HepG2 (cell line): ENCODE results near the gene TNK1. TPM values are rescaled to one million over a fixed set of nuclear protein-coding genes. Genes with fewer than 3 reads are reported as not detected.
A peak's percentile ranks its signal among the peaks of the same experiment; 100 is the strongest.

ENCODE experiments used
- CBX5 ChIP-seq: sonication (generic); formaldehyde crosslinking; IDR thresholded peaks from 2 replicates; pipeline ENCODE4 v1.4.0; 2020; ENCODE audit warnings: missing genetic modification reagents, borderline replicate concordance
- ETV5 ChIP-seq: IDR thresholded peaks from 2 replicates; pipeline ENCODE4 v1.6.1; 2018; ENCODE audit warnings: missing biosample characterization, missing genetic modification reagents, inconsistent platforms, borderline replicate concordance
- FOXK1 ChIP-seq: sonication (generic); formaldehyde crosslinking; IDR thresholded peaks from 2 replicates; pipeline ENCODE4 v1.4.0; 2020; ENCODE audit warnings: low read depth, missing genetic modification reagents, borderline replicate concordance
- HOXA3 ChIP-seq: sonication (generic); formaldehyde crosslinking; IDR thresholded peaks from 2 replicates; pipeline ENCODE4 v1.5.0; 2020; ENCODE audit warnings: missing genetic modification reagents
- JUND ChIP-seq: sonication (generic); formaldehyde crosslinking; IDR thresholded peaks from 2 replicates; pipeline ENCODE4 v1.8.0; 2022; ENCODE audit warnings: mild to moderate bottlenecking, missing genetic modification reagents
- KDM4B ChIP-seq: sonication (generic); formaldehyde crosslinking; IDR thresholded peaks from 2 replicates; pipeline ENCODE4 v1.4.0; 2020; ENCODE audit warnings: missing genetic modification reagents
- LCORL ChIP-seq, 2 experiments: fragments of 450-650 bp in 1 of 2; sonication (generic) in 1 of 2; formaldehyde crosslinking in 1 of 2; IDR thresholded peaks; 2 replicates each; pipeline versions ENCODE4 v1.5.0 to v1.6.1; 2017 to 2020; ENCODE audit warnings: antibody characterized with exemption in 1 of 2, missing genetic modification reagents in 1 of 2
- MEIS2 ChIP-seq: sonication (generic); formaldehyde crosslinking; IDR thresholded peaks from 2 replicates; pipeline ENCODE4 v1.9.0; 2021; ENCODE audit warnings: mild to moderate bottlenecking, missing genetic modification reagents
- MTA1 ChIP-seq: sonication (generic); formaldehyde crosslinking; IDR thresholded peaks from 2 replicates; pipeline ENCODE4 v1.4.0; 2020; ENCODE audit warnings: missing genetic modification reagents, mild to moderate bottlenecking, borderline replicate concordance
- MTF2 ChIP-seq: sonication (generic); formaldehyde crosslinking; IDR thresholded peaks from 2 replicates; pipeline ENCODE4 v1.5.0; 2020; ENCODE audit warnings: missing genetic modification reagents, borderline replicate concordance
- NAIF1 ChIP-seq: sonication (generic); formaldehyde crosslinking; IDR thresholded peaks from 2 replicates; pipeline ENCODE4 v1.5.0; 2020; ENCODE audit warnings: mild to moderate bottlenecking, missing genetic modification reagents, borderline replicate concordance
- NFE2L2 ChIP-seq: fragments of 150-350 bp; IDR thresholded peaks from 2 replicates; pipeline ENCODE4 v1.6.1; 2014; ENCODE audit warnings: low read length
- NFIC ChIP-seq: IDR thresholded peaks from 2 replicates; pipeline ENCODE4 v1.6.1; 2012; ENCODE audit warnings: mild to moderate bottlenecking, low read length, inconsistent platforms
- PHF8 ChIP-seq: sonication (generic); formaldehyde crosslinking; IDR thresholded peaks from 2 replicates; pipeline ENCODE4 v1.5.0; 2020; ENCODE audit warnings: missing genetic modification reagents
- POLR2AphosphoS5 ChIP-seq: IDR thresholded peaks from 2 replicates; pipeline ENCODE4 v1.6.1; 2012; ENCODE audit warnings: low read depth, low read length
- TCF7L2 ChIP-seq: IDR thresholded peaks from 2 replicates; pipeline ENCODE4 v1.6.1; 2011; ENCODE audit warnings: mild to moderate bottlenecking, low read depth, low read length, moderate library complexity
- ZNF350 ChIP-seq: sonication (generic); formaldehyde crosslinking; IDR thresholded peaks from 2 replicates; pipeline ENCODE4 v1.4.0; 2020; ENCODE audit warnings: mild to moderate bottlenecking, low read depth, missing genetic modification reagents, borderline replicate concordance
- polyA plus RNA-seq, 8 experiments: library from polyadenylated mRNA; depleted of rRNA in 3 of 8; stranded (reverse) in 7 of 8; unstranded in 1 of 8; fragments of >200 nt; fragmentation: Illumina TruSeq in 4 of 8; extraction: Trizol in 4 of 8; gene quantifications; 2 replicates each; pipeline versions ENCODE4 v1.2.1 to v1.2.3, GENCODE V29; 2011 to 2016; ENCODE audit warnings: low read depth in 4 of 8, missing spikeins in 1 of 8, mixed read lengths in 1 of 8; ENCODE audit not compliant: insufficient read depth in 1 of 8
- total RNA-seq, 5 experiments: library from RNA; depleted of rRNA; stranded (reverse); fragments of >200 nt; fragmentation: Illumina TruSeq; extraction: Trizol; gene quantifications; 2 replicates each; pipeline ENCODE4 v1.2.3, GENCODE V29; 2016; ENCODE audit warnings: low read depth in 1 of 5
- TF ChIP-seq, protein P1 (sequence below): sonication (generic); formaldehyde crosslinking; IDR thresholded peaks from 2 replicates; pipeline ENCODE4 v1.4.0; 2020; ENCODE audit warnings: missing genetic modification reagents
- TF ChIP-seq, protein P2 (sequence below): sonication (generic); formaldehyde crosslinking; IDR thresholded peaks from 2 replicates; pipeline ENCODE4 v1.4.0; 2020; ENCODE audit warnings: mild to moderate bottlenecking, missing genetic modification reagents
- TF ChIP-seq, protein P3 (sequence below): sonication (generic); formaldehyde crosslinking; IDR thresholded peaks from 2 replicates; pipeline ENCODE4 v1.4.0; 2020; ENCODE audit warnings: mild to moderate bottlenecking, missing genetic modification reagents
- TF ChIP-seq, protein P4 (sequence below): sonication (generic); formaldehyde crosslinking; IDR thresholded peaks from 2 replicates; pipeline ENCODE4 v1.5.1; 2020; ENCODE audit warnings: missing genetic modification reagents, mild to moderate bottlenecking, borderline replicate concordance
- TF ChIP-seq, protein P5 (sequence below): IDR thresholded peaks from 2 replicates; pipeline ENCODE4 v1.6.1; 2016; ENCODE audit warnings: low read depth, borderline replicate concordance

Gene TNK1
- total and polyA plus RNA-seq, 2 of the 13 experiments (the other 11 are each of a cell fraction or from before 2014, with no cell fraction given): 2.0 to 3.5 TPM

DNA sequence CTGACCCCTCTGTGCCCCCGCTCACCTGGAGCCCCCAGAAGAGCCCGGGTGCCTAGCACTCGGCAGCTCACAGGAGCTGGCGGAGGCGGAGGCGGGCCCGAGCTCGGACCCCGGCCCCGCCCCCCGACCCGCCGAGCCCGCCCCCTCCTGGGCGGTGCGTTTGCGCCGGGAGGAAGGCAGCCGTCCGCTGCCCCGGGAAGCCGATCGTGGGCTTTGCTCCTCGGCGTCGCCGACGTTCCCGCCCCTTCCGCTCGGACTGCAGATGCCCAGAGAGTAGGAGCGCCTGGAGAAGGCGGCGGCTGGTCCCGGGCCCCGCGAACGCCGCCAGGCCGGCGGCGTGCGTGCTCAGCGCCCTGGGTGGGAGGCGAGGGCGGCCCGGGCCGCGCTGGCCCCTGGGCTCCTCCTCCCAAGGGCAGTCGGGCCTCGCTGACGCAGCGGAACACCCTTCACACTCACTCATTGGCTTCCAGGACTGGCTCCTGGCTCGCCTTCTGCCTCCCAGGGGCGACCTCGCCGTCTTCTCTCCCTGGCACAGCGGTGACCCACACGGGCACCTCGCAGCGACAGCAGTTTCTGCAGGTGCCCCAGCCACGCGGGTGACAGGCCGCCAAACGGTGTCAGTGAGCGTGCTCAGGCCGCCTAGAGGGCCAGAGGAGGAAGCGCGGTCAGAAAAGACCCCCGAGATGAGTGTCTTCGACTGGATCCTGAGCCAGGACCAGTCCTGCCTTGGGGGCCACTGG is 13.7 kb downstream of the TNK1 start, which contains the start of gene PLSCR3 (continued):
- TF ChIP-seq HOXA3 (CRISPR knock-in tag): peak; percentile 49; the same call in 1 of the 2 replicates
- TF ChIP-seq NAIF1 (CRISPR knock-in tag): no peak
- TF ChIP-seq CBX5 (CRISPR knock-in tag): 0 out of 2 replicates have a peak, but pooled peaks have one; percentile 61
- TF ChIP-seq ZNF350 (CRISPR knock-in tag): peak; percentile 49; the same call in 1 of the 2 replicates
- no peak for TF ChIP-seq LCORL (IDR thresholded peaks at IDR 0.05)
- TF ChIP-seq LCORL (CRISPR knock-in tag; IDR thresholded peaks at IDR 0.05): no peak
- no peak for TF ChIP-seq KDM4B (CRISPR knock-in tag)
- TF ChIP-seq, protein P1, sequence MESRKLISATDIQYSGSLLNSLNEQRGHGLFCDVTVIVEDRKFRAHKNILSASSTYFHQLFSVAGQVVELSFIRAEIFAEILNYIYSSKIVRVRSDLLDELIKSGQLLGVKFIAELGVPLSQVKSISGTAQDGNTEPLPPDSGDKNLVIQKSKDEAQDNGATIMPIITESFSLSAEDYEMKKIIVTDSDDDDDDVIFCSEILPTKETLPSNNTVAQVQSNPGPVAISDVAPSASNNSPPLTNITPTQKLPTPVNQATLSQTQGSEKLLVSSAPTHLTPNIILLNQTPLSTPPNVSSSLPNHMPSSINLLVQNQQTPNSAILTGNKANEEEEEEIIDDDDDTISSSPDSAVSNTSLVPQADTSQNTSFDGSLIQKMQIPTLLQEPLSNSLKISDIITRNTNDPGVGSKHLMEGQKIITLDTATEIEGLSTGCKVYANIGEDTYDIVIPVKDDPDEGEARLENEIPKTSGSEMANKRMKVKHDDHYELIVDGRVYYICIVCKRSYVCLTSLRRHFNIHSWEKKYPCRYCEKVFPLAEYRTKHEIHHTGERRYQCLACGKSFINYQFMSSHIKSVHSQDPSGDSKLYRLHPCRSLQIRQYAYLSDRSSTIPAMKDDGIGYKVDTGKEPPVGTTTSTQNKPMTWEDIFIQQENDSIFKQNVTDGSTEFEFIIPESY (CRISPR knock-in tag): no peak; the same call in 1 of the 2 replicates
- no peak for TF ChIP-seq TCF7L2
- no peak for TF ChIP-seq MTA1 (CRISPR knock-in tag)
- no peak for TF ChIP-seq FOXK1 (CRISPR knock-in tag)
- TF ChIP-seq, protein P2, sequence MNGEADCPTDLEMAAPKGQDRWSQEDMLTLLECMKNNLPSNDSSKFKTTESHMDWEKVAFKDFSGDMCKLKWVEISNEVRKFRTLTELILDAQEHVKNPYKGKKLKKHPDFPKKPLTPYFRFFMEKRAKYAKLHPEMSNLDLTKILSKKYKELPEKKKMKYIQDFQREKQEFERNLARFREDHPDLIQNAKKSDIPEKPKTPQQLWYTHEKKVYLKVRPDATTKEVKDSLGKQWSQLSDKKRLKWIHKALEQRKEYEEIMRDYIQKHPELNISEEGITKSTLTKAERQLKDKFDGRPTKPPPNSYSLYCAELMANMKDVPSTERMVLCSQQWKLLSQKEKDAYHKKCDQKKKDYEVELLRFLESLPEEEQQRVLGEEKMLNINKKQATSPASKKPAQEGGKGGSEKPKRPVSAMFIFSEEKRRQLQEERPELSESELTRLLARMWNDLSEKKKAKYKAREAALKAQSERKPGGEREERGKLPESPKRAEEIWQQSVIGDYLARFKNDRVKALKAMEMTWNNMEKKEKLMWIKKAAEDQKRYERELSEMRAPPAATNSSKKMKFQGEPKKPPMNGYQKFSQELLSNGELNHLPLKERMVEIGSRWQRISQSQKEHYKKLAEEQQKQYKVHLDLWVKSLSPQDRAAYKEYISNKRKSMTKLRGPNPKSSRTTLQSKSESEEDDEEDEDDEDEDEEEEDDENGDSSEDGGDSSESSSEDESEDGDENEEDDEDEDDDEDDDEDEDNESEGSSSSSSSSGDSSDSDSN (CRISPR knock-in tag): peak; percentile 78
- peak; percentile 65 for TF ChIP-seq PHF8 (CRISPR knock-in tag)
- TF ChIP-seq POLR2AphosphoS5: peak; percentile 87
- TF ChIP-seq, protein P3, sequence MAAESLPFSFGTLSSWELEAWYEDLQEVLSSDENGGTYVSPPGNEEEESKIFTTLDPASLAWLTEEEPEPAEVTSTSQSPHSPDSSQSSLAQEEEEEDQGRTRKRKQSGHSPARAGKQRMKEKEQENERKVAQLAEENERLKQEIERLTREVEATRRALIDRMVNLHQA (CRISPR knock-in tag): no peak
- TF ChIP-seq, protein P4, sequence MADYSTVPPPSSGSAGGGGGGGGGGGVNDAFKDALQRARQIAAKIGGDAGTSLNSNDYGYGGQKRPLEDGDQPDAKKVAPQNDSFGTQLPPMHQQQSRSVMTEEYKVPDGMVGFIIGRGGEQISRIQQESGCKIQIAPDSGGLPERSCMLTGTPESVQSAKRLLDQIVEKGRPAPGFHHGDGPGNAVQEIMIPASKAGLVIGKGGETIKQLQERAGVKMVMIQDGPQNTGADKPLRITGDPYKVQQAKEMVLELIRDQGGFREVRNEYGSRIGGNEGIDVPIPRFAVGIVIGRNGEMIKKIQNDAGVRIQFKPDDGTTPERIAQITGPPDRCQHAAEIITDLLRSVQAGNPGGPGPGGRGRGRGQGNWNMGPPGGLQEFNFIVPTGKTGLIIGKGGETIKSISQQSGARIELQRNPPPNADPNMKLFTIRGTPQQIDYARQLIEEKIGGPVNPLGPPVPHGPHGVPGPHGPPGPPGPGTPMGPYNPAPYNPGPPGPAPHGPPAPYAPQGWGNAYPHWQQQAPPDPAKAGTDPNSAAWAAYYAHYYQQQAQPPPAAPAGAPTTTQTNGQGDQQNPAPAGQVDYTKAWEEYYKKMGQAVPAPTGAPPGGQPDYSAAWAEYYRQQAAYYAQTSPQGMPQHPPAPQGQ (CRISPR knock-in tag): 0 out of 2 replicates have a peak, but pooled peaks have one; percentile 21
- TF ChIP-seq MTF2 (CRISPR knock-in tag): no peak
- no peak for TF ChIP-seq JUND (CRISPR knock-in tag)
- no peak for TF ChIP-seq NFE2L2
- no peak for TF ChIP-seq NFIC
- TF ChIP-seq, protein P5, sequence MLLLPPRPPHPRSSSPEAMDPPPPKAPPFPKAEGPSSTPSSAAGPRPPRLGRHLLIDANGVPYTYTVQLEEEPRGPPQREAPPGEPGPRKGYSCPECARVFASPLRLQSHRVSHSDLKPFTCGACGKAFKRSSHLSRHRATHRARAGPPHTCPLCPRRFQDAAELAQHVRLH (CRISPR knock-in tag): peak; percentile 20; the same call in 1 of the 2 replicates
- peak; percentile 31 for TF ChIP-seq ETV5 (CRISPR knock-in tag)
- 0 out of 2 replicates have a peak, but pooled peaks have one; percentile 29 for TF ChIP-seq MEIS2 (CRISPR knock-in tag)
